Measurements from ENCODE around the gene PARP12. TPM values are rescaled to one million over a fixed set of nuclear protein-coding genes. Genes with fewer than 3 reads are reported as not detected.

PARP12 gene
- total and polyA plus RNA-seq, 2 of the 13 experiments (the other 11 are each of a cell fraction or from before 2014, with no cell fraction given): 15.5 to 35.2 TPM

DNA sequence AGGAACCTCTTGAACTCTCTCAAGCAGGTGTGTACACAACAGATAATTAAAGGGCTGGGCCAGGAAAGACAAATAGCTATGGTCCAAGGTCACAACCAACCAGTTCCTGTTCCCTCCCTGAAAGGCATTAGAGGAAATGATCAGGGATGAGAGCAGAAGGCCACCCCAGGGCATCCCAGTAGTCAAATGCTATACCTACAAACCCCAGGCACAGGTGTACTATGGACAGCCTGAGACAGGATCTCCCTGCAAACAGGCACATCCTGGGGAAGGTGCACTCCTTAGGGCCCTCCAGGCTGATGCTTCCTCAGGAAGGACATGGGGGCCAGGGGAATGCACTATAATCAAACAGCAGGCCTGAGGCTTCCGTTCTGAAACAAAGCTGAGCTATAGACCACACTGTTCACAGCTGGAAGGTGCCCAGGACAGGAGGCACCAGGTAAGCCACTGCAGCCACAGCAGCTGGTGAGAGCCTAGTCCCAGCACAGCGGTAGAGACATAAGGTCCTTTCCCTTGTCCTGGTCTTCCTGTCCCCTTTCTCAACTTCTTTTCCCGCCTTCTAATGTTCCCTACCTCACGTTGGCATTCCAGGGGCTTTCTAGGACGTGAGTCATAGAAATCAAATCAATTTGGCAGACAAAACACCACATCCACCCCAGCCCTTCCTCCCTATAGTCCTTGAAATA is 13.3 kb downstream of the PARP12 start (continued):
- TF ChIP-seq, protein P1, sequence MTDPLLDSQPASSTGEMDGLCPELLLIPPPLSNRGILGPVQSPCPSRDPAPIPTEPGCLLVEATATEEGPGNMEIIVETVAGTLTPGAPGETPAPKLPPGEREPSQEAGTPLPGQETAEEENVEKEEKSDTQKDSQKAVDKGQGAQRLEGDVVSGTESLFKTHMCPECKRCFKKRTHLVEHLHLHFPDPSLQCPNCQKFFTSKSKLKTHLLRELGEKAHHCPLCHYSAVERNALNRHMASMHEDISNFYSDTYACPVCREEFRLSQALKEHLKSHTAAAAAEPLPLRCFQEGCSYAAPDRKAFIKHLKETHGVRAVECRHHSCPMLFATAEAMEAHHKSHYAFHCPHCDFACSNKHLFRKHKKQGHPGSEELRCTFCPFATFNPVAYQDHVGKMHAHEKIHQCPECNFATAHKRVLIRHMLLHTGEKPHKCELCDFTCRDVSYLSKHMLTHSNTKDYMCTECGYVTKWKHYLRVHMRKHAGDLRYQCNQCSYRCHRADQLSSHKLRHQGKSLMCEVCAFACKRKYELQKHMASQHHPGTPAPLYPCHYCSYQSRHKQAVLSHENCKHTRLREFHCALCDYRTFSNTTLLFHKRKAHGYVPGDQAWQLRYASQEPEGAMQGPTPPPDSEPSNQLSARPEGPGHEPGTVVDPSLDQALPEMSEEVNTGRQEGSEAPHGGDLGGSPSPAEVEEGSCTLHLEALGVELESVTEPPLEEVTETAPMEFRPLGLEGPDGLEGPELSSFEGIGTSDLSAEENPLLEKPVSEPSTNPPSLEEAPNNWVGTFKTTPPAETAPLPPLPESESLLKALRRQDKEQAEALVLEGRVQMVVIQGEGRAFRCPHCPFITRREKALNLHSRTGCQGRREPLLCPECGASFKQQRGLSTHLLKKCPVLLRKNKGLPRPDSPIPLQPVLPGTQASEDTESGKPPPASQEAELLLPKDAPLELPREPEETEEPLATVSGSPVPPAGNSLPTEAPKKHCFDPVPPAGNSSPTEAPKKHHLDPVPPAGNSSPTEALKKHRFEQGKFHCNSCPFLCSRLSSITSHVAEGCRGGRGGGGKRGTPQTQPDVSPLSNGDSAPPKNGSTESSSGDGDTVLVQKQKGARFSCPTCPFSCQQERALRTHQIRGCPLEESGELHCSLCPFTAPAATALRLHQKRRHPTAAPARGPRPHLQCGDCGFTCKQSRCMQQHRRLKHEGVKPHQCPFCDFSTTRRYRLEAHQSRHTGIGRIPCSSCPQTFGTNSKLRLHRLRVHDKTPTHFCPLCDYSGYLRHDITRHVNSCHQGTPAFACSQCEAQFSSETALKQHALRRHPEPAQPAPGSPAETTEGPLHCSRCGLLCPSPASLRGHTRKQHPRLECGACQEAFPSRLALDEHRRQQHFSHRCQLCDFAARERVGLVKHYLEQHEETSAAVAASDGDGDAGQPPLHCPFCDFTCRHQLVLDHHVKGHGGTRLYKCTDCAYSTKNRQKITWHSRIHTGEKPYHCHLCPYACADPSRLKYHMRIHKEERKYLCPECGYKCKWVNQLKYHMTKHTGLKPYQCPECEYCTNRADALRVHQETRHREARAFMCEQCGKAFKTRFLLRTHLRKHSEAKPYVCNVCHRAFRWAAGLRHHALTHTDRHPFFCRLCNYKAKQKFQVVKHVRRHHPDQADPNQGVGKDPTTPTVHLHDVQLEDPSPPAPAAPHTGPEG (CRISPR knock-in tag; IDR thresholded peaks at IDR 0.05): peak; percentile 38; the same call in 1 of the 2 replicates
- peak; percentile 87; the same call in 1 of the 2 replicates for TF ChIP-seq ESRRA (CRISPR knock-in tag; IDR thresholded peaks at IDR 0.05; ENCODE audit: low read depth)
- peak; percentile 64; the same call in 1 of the 2 replicates for TF ChIP-seq JUN (CRISPR knock-in tag; IDR thresholded peaks at IDR 0.05)
- peak; percentile 98 for TF ChIP-seq BCL6 (CRISPR knock-in tag; IDR thresholded peaks at IDR 0.05)
- TF ChIP-seq, protein P2, sequence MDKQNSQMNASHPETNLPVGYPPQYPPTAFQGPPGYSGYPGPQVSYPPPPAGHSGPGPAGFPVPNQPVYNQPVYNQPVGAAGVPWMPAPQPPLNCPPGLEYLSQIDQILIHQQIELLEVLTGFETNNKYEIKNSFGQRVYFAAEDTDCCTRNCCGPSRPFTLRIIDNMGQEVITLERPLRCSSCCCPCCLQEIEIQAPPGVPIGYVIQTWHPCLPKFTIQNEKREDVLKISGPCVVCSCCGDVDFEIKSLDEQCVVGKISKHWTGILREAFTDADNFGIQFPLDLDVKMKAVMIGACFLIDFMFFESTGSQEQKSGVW (CRISPR knock-in tag; IDR thresholded peaks at IDR 0.05; ENCODE audit: borderline replicate concordance): no peak
- TF ChIP-seq FOSL1 (CRISPR knock-in tag; IDR thresholded peaks at IDR 0.05; ENCODE audit: borderline replicate concordance): no peak
- TF ChIP-seq ZNF101 (CRISPR knock-in tag; IDR thresholded peaks at IDR 0.05; ENCODE audit: borderline replicate concordance, low read depth): 0 out of 2 replicates have a peak, but pooled peaks have one; percentile 66
- TF ChIP-seq, protein P3, sequence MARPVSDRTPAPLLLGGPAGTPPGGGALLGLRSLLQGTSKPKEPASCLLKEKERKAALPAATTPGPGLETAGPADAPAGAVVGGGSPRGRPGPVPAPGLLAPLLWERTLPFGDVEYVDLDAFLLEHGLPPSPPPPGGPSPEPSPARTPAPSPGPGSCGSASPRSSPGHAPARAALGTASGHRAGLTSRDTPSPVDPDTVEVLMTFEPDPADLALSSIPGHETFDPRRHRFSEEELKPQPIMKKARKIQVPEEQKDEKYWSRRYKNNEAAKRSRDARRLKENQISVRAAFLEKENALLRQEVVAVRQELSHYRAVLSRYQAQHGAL (CRISPR knock-in tag; IDR thresholded peaks at IDR 0.05; ENCODE audit: not compliant biosample characterization): no peak
- TF ChIP-seq CBX2 (IDR thresholded peaks at IDR 0.05; ENCODE audit: low read depth, low read length): no peak
- TF ChIP-seq CBX2 (CRISPR knock-in tag; IDR thresholded peaks at IDR 0.05; ENCODE audit: low read depth): no peak
- TF ChIP-seq ZIK1 (CRISPR knock-in tag; IDR thresholded peaks at IDR 0.05; ENCODE audit: borderline replicate concordance, low read depth): peak; percentile 58; the same call in 1 of the 2 replicates
- no peak for TF ChIP-seq ZNF703 (CRISPR knock-in tag; IDR thresholded peaks at IDR 0.05; ENCODE audit: borderline replicate concordance)
- 0 out of 2 replicates have a peak, but pooled peaks have one; percentile 26 for TF ChIP-seq ZNF17 (CRISPR knock-in tag; IDR thresholded peaks at IDR 0.05)
- TF ChIP-seq STAT5B (CRISPR knock-in tag; IDR thresholded peaks at IDR 0.05): 0 out of 2 replicates have a peak, but pooled peaks have one; percentile 79
- no peak for TF ChIP-seq ZNF7 (CRISPR knock-in tag; IDR thresholded peaks at IDR 0.05)
- TF ChIP-seq ZNF431 (CRISPR knock-in tag; IDR thresholded peaks at IDR 0.05; ENCODE audit: borderline replicate concordance, low read depth): peak; percentile 17; the same call in 1 of the 2 replicates
- peak; percentile 47; the same call in 1 of the 2 replicates for TF ChIP-seq ZNF333 (CRISPR knock-in tag; IDR thresholded peaks at IDR 0.05; ENCODE audit: borderline replicate concordance)
- TF ChIP-seq ZNF33B (CRISPR knock-in tag; IDR thresholded peaks at IDR 0.05): no peak
- 0 out of 2 replicates have a peak, but pooled peaks have one; percentile 62 for TF ChIP-seq ZNF572 (CRISPR knock-in tag; IDR thresholded peaks at IDR 0.05)
- TF ChIP-seq SYNCRIP (IDR thresholded peaks at IDR 0.05; ENCODE audit: insufficient read depth, low read depth, low read length): no peak
